ENCODE results near the gene TULP4.
"Not testable (repeated sequence)": the region's sequence is repeated elsewhere in the genome, so short reads cannot be mapped to it uniquely, and the experiment has no call there.

Gene TULP4

GRCh38 chr6:158468666-158469065 is 156.4 kb downstream of the TULP4 start (continued):
- TF ChIP-seq ZNF398 (tag by site-specific recombination; IDR thresholded peaks at IDR 0.05), result no peak

GRCh38 chr6:158470023-158470422 is 157.8 kb downstream of the TULP4 start:
- H3K27ac ChIP-seq (ENCODE audit: extremely low read depth, low read depth, low read length); H3K4me1 ChIP-seq (ENCODE audit: control insufficient read depth, insufficient read depth, low read length); POLR2A ChIA-PET; H3K4me3 ChIP-seq (ENCODE audit: low read depth, low read length); H3K9me3 ChIP-seq (ENCODE audit: control insufficient read depth, insufficient read depth, low read depth, low read length); H3K36me3 ChIP-seq (ENCODE audit: control insufficient read depth in 2 of 2, insufficient read depth in 1 of 2, low read length in 2 of 2): not testable (repeated sequence)
- CTCF ChIA-PET, result interaction anchor here (0.7 kb wide), 1 partner anchor 175 kb away, joined by 3 read pairs; the partner anchor contains the start of gene DYNLT1

- peaks cover 12% of the 10 kb centered on the region for H3K4me1 ChIP-seq (ENCODE audit: control insufficient read depth, insufficient read depth, low read length)
- H3K27ac ChIP-seq (ENCODE audit: extremely low read depth, low read depth, low read length), result no peak overlapping the region
- ChIA-PET POLR2A (no interaction called here), CTCF (no interaction called here)
- peaks cover 0 to 5% of the 10 kb centered on the region in 2 experiments; a peak in 2 of 3 replicates for H3K36me3 ChIP-seq (ENCODE audit: control insufficient read depth in 2 of 2, insufficient read depth in 1 of 2, low read length in 2 of 2)
- TF ChIP-seq ZNF423 (tag by site-specific recombination; IDR thresholded peaks at IDR 0.05) (no peak), ZNF623 (tag by site-specific recombination; IDR thresholded peaks at IDR 0.05) (no peak), SCRT1 (tag by site-specific recombination; IDR thresholded peaks at IDR 0.05; ENCODE audit: borderline replicate concordance) (no peak), MEIS1 (CRISPR knock-in tag; IDR thresholded peaks at IDR 0.05; ENCODE audit: borderline replicate concordance) (no peak), SP3 (tag by site-specific recombination; IDR thresholded peaks at IDR 0.05) (no peak), ZNF830 (tag by site-specific recombination; IDR thresholded peaks at IDR 0.05; ENCODE audit: low read depth) (no peak), CTCF (tag by site-specific recombination; IDR thresholded peaks at IDR 0.05) (no peak), TRIM28 (IDR thresholded peaks at IDR 0.05; ENCODE audit: borderline replicate concordance, low read length) (no peak), KLF16 (tag by site-specific recombination; IDR thresholded peaks at IDR 0.05) (no peak), PRDM1 (tag by site-specific recombination; IDR thresholded peaks at IDR 0.05) (no peak)
- TF ChIP-seq, protein P1, sequence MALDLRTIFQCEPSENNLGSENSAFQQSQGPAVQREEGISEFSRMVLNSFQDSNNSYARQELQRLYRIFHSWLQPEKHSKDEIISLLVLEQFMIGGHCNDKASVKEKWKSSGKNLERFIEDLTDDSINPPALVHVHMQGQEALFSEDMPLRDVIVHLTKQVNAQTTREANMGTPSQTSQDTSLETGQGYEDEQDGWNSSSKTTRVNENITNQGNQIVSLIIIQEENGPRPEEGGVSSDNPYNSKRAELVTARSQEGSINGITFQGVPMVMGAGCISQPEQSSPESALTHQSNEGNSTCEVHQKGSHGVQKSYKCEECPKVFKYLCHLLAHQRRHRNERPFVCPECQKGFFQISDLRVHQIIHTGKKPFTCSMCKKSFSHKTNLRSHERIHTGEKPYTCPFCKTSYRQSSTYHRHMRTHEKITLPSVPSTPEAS (tag by site-specific recombination; IDR thresholded peaks at IDR 0.05), result no peak
- H3K9me3 ChIP-seq (ENCODE audit: control insufficient read depth, insufficient read depth, low read depth, low read length), result no peaks in the 10 kb centered on the region
- H3K4me3 ChIP-seq (ENCODE audit: low read depth, low read length), result no peak overlapping the region
These were observed 159.1 kb downstream of the TULP4 start for GRCh38 chr6:158471339-158471738.

GRCh38 chr6:158472447-158472846 is 160.2 kb downstream of the TULP4 start:
- ChIA-PET CTCF (interaction anchor here (1.7 kb wide), 1 partner anchor 251 kb away, joined by 8 read pairs; no protein-coding TSS in a partner anchor), POLR2A (interaction anchor here (0.6 kb wide), 1 partner anchor 24 kb away, joined by 3 read pairs; no protein-coding TSS in a partner anchor)
- TF ChIP-seq ZBTB20 (tag by site-specific recombination; IDR thresholded peaks at IDR 0.05), result no peak
- peak; percentile 53; the same call in 1 of the 2 replicates for TF ChIP-seq ZBTB44 (tag by site-specific recombination; IDR thresholded peaks at IDR 0.05)
- TF ChIP-seq SETDB1 (IDR thresholded peaks at IDR 0.05; ENCODE audit: insufficient read length, low read length), result no peak
- TF ChIP-seq ZNF37A (tag by site-specific recombination; IDR thresholded peaks at IDR 0.05), result no peak
- TF ChIP-seq, protein P2, sequence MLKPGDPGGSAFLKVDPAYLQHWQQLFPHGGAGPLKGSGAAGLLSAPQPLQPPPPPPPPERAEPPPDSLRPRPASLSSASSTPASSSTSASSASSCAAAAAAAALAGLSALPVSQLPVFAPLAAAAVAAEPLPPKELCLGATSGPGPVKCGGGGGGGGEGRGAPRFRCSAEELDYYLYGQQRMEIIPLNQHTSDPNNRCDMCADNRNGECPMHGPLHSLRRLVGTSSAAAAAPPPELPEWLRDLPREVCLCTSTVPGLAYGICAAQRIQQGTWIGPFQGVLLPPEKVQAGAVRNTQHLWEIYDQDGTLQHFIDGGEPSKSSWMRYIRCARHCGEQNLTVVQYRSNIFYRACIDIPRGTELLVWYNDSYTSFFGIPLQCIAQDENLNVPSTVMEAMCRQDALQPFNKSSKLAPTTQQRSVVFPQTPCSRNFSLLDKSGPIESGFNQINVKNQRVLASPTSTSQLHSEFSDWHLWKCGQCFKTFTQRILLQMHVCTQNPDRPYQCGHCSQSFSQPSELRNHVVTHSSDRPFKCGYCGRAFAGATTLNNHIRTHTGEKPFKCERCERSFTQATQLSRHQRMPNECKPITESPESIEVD (tag by site-specific recombination; IDR thresholded peaks at IDR 0.05), result peak; percentile 68

More at GRCh38 chr6:158472447-158472846, 160.2 kb downstream of the TULP4 start:
- H3K27ac ChIP-seq (ENCODE audit: extremely low read depth, low read depth, low read length), result no peak overlapping the region
- H3K9me3 ChIP-seq (ENCODE audit: control insufficient read depth, insufficient read depth, low read depth, low read length), result no peaks in the 10 kb centered on the region
- no peak overlapping the region for H3K4me3 ChIP-seq (ENCODE audit: low read depth, low read length)
- peaks cover 0 to 9% of the 10 kb centered on the region in 2 experiments; a peak in 2 of 3 replicates for H3K36me3 ChIP-seq (ENCODE audit: control insufficient read depth in 2 of 2, insufficient read depth in 1 of 2, low read length in 2 of 2)
- H3K4me1 ChIP-seq (ENCODE audit: control insufficient read depth, insufficient read depth, low read length), result peaks cover 12% of the 10 kb centered on the region

All from HEK293 (cell line).